OCI-LY1 (cell line): ENCODE data around the gene SLC7A14.

Experiments used
- H2AFZ ChIP-seq: fragments of 200-600 bp; sonication (generic), shearing (Covaris generic); 2 replicates; pipeline ENCODE4 v1.6.0; 2014; ENCODE audit warnings: antibody characterized with exemption, mild to moderate bottlenecking, low read length
- H3F3A ChIP-seq: fragments of 200-600 bp; sonication (generic), shearing (Covaris generic); 2 replicates; pipeline ENCODE4 v1.6.0; 2014; ENCODE audit warnings: mild to moderate bottlenecking, antibody characterized with exemption, low read length, moderate library complexity; ENCODE audit not compliant: insufficient read depth
- H3K27ac ChIP-seq: fragments of 200-600 bp; sonication (generic); 2 replicates; pipeline ENCODE4 v1.5.1; 2014; ENCODE audit warnings: low read length, mixed run types, mild to moderate bottlenecking, low read depth; ENCODE audit not compliant: poor library complexity, severe bottlenecking
- H3K27me3 ChIP-seq: fragments of 200-600 bp; sonication (generic); 2 replicates; pipeline ENCODE4 v1.6.0; 2014; ENCODE audit warnings: antibody characterized with exemption, mild to moderate bottlenecking, low read length, moderate library complexity; ENCODE audit not compliant: insufficient read depth
- H3K36me3 ChIP-seq: fragments of 200-600 bp; sonication (generic); 2 replicates; pipeline ENCODE4 v1.6.1; 2014; ENCODE audit warnings: mild to moderate bottlenecking, antibody characterized with exemption, low read length, moderate library complexity, mixed read lengths; ENCODE audit not compliant: insufficient read depth
- H3K4me1 ChIP-seq: fragments of 200-600 bp; sonication (generic); 2 replicates; pipeline ENCODE4 v1.5.1; 2014; ENCODE audit warnings: mild to moderate bottlenecking, low read length, moderate library complexity; ENCODE audit not compliant: insufficient read depth, severe bottlenecking
- H3K4me2 ChIP-seq: fragments of 200-600 bp; sonication (generic), shearing (Covaris generic); 2 replicates; pipeline ENCODE4 v1.6.1; 2014; ENCODE audit warnings: low read length
- H3K4me3 ChIP-seq: fragments of 200-600 bp; sonication (generic); 2 replicates; pipeline ENCODE4 v1.5.1; 2014; ENCODE audit warnings: low read length, low read depth, mild to moderate bottlenecking, mixed read lengths; ENCODE audit not compliant: poor library complexity, severe bottlenecking
- H3K79me2 ChIP-seq: fragments of 200-600 bp; shearing (Covaris generic); 2 replicates; pipeline ENCODE4 v1.6.1; 2016; ENCODE audit warnings: mixed run types, low read length, mixed read lengths; ENCODE audit not compliant: insufficient read depth
- H3K9ac ChIP-seq: fragments of 200-600 bp; sonication (generic), shearing (Covaris generic); 2 replicates; pipeline ENCODE4 v1.6.1; 2014; ENCODE audit warnings: mild to moderate bottlenecking, low read length, mixed read lengths
- H3K9me2 ChIP-seq: fragments of 200-600 bp; sonication (generic), shearing (Covaris generic); 2 replicates; pipeline ENCODE4 v1.6.1; 2014; ENCODE audit warnings: low read depth, mild to moderate bottlenecking, low read length, mixed read lengths
- H3K9me3 ChIP-seq: fragments of 200-600 bp; shearing (Covaris generic); 2 replicates; pipeline ENCODE4 v1.6.1; 2014; ENCODE audit warnings: low read length, mixed read lengths
- H4K20me1 ChIP-seq: fragments of 200-600 bp; sonication (generic), shearing (Covaris generic); 2 replicates; pipeline ENCODE4 v1.6.0; 2016; ENCODE audit warnings: mild to moderate bottlenecking, low read length; ENCODE audit not compliant: insufficient read depth
- CTCF ChIP-seq: fragments of 200-600 bp; sonication (generic), shearing (Covaris generic); IDR thresholded peaks from 2 replicates; pipeline ENCODE4 v1.5.1; 2017; ENCODE audit warnings: mild to moderate bottlenecking, antibody characterized with exemption, low read length, moderate library complexity, mixed read lengths
- EZH2 ChIP-seq: fragments of 200-600 bp; sonication (generic), shearing (Covaris generic); IDR thresholded peaks from 2 replicates; pipeline ENCODE4 v1.8.0; 2017; ENCODE audit warnings: borderline replicate concordance, mixed run types, mild to moderate bottlenecking, antibody characterized with exemption, low read length, moderate library complexity, mixed read lengths

Gene SLC7A14

GRCh38 chr3:170633573-170633972, 47.7 kb upstream of the SLC7A14 start:
- no peaks in the 10 kb centered on the region for H3K9me2 ChIP-seq
- no peaks in the 10 kb centered on the region for H3K27me3 ChIP-seq
- no peak overlapping the region for H2AFZ ChIP-seq
- no peaks in the 10 kb centered on the region for H3K9me3 ChIP-seq
- no peaks in the 10 kb centered on the region for H4K20me1 ChIP-seq
- no peak overlapping the region for H3K9ac ChIP-seq
- H3K4me3 ChIP-seq = no peak overlapping the region
- no peaks in the 10 kb centered on the region for H3K79me2 ChIP-seq
- no peaks in the 10 kb centered on the region for H3K36me3 ChIP-seq
- H3K4me2 ChIP-seq = no peak overlapping the region
- no peak overlapping the region for H3K27ac ChIP-seq
- H3K4me1 ChIP-seq = no peaks in the 10 kb centered on the region
- no peak for TF ChIP-seq EZH2
- no peak for TF ChIP-seq CTCF
- H3F3A ChIP-seq = no peaks in the 10 kb centered on the region

GRCh38 chr3:170632780-170633179, 46.9 kb upstream of the SLC7A14 start:
- H3K9me3 ChIP-seq = no peaks in the 10 kb centered on the region
- no peak overlapping the region for H3K4me2 ChIP-seq
- no peaks in the 10 kb centered on the region for H3K79me2 ChIP-seq
- H2AFZ ChIP-seq = no peak overlapping the region
- no peaks in the 10 kb centered on the region for H3F3A ChIP-seq
- H3K27ac ChIP-seq = no peak overlapping the region
- no peaks in the 10 kb centered on the region for H3K27me3 ChIP-seq
- H4K20me1 ChIP-seq = no peaks in the 10 kb centered on the region
- TF ChIP-seq EZH2 (no peak), CTCF (no peak)
- no peaks in the 10 kb centered on the region for H3K9me2 ChIP-seq
- H3K4me1 ChIP-seq = no peaks in the 10 kb centered on the region
- H3K4me3 ChIP-seq = no peak overlapping the region
- no peak overlapping the region for H3K9ac ChIP-seq
- no peaks in the 10 kb centered on the region for H3K36me3 ChIP-seq

DNA sequence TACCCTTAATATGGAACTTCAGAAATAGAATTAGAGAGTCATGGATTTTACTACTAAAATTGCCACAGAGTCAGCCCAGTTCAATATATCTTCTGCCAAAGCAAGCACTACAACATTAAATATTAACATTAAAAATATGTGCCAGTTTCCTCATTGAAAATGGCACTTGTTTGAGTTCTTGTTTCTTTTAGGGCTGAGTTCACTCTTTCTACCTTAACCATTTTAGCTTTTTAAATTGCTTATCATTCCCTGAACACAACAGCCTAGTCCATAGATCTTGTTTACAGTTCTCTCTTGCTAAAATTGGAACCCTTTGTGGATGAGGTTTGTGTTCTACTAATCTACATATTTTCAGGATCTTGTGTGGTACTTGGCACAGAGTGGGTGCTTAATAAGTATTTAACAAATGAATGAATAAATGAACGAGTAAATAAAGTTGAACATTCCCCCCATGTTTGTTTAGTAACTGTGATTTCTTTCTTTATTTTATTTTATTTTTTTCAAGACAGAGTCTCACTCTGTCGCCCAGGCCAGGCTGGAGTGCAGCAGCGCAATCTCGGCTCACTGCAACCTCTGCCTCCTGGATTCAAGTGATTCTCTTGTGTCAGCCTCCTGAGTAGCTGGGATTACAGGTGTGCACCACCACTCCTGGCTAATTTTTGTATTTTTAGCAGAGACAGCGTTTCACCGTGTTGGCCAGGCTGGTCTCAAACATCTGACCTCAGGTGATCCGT, 46.0 kb upstream of the SLC7A14 start:
- Histone ChIP-seq H3K27ac (no peak overlapping the region), H3K4me1 (no peaks in the 10 kb centered on the region), H3K36me3 (no peaks in the 10 kb centered on the region), H3F3A (no peaks in the 10 kb centered on the region), H3K9me2 (no peaks in the 10 kb centered on the region), H3K9ac (no peak overlapping the region), H4K20me1 (no peaks in the 10 kb centered on the region), H3K9me3 (no peaks in the 10 kb centered on the region), H3K27me3 (no peaks in the 10 kb centered on the region), H3K4me3 (no peak overlapping the region), H2AFZ (no peak overlapping the region), H3K4me2 (no peak overlapping the region), H3K79me2 (no peaks in the 10 kb centered on the region)
- TF ChIP-seq EZH2 = no peak
- TF ChIP-seq CTCF = no peak
